22Rv1 (cell line): Measurements from ENCODE around the gene DDIT4.

Source experiments
- H3K27ac ChIP-seq: fragments of 450-650 bp; 2 replicates; pipeline ENCODE4 v1.5.1; 2017
- CTCF ChIP-seq: fragments of 450-650 bp; IDR thresholded peaks from 2 replicates; pipeline ENCODE4 v1.5.1; 2017; ENCODE audit warnings: mild to moderate bottlenecking
- ZFX ChIP-seq: fragments of 450-650 bp; IDR thresholded peaks from 2 replicates; pipeline ENCODE4 v1.6.1; 2017; ENCODE audit warnings: antibody characterized with exemption, borderline replicate concordance

The DDIT4 gene

GRCh38 chr10:72323771-72324191 is 50.1 kb downstream of the DDIT4 start:
- no peak overlapping the region for H3K27ac ChIP-seq
- TF ChIP-seq ZFX (no peak), CTCF (no peak)
